IMR-90 (cell line): ENCODE measurements around the gene DENND1A. TPM values are rescaled to one million over a fixed set of nuclear protein-coding genes. Genes with fewer than 3 reads are reported as not detected.
"Not testable (repeated sequence)": the region's sequence is repeated elsewhere in the genome, so short reads cannot be mapped to it uniquely, and the experiment has no call there.

Experiments
- ATAC-seq: fragments of 200-7000 bp; cut with Tn5 transposase; 2 replicates; pipeline ENCODE4 v1.9.1; 2020; ENCODE audit warnings: low read depth, mild to moderate bottlenecking, moderate library complexity
- BruUV-seq: library from RNA; stranded (reverse); fragments of 400-500 nt; replicated peaks from 2 replicates; lab custom pipeline; 2021; lab: Mats Ljungman, UMichigan
- CTCF ChIA-PET: fragments of 300-600 bp; formaldehyde crosslinking; extraction: SDS; loops from one replicate; lab custom pipeline; 2021; ENCODE audit warnings: antibody characterized with exemption; lab: Yijun Ruan, JAX
- POLR2A ChIA-PET: fragments of 300-600 bp; sonication (Branson Sonifier 250); formaldehyde crosslinking; loops from one replicate; lab custom pipeline; 2022; ENCODE audit warnings: antibody characterized with exemption; ENCODE audit not compliant: unreplicated experiment; lab: Charles Lee
- DNase-seq: peaks from one replicate; pipeline ENCODE4 v3.0.0; 2013
- H2AFZ ChIP-seq: replicated peaks from 2 replicates; pipeline ENCODE3; 2013; ENCODE audit warnings: low read length, mild to moderate bottlenecking; ENCODE audit not compliant: poor library complexity
- H2AK5ac ChIP-seq: 2 replicates; pipeline ENCODE4 v1.6.1; 2013; ENCODE audit warnings: low read depth, low read length, inconsistent platforms
- H2AK9ac ChIP-seq: replicated peaks from 2 replicates; pipeline ENCODE3; 2013; ENCODE audit warnings: mild to moderate bottlenecking, low read depth, low read length, moderate library complexity; ENCODE audit not compliant: poor library complexity
- H2BK120ac ChIP-seq: 2 replicates; pipeline ENCODE4 v1.6.1; 2013; ENCODE audit warnings: low read depth, low read length, inconsistent platforms
- H2BK15ac ChIP-seq: 3 replicates; pipeline ENCODE4 v1.6.1; 2013; ENCODE audit warnings: low read depth, low read length, inconsistent platforms
- H2BK20ac ChIP-seq: 2 replicates; pipeline ENCODE4 v1.6.1; 2013; ENCODE audit warnings: low read depth, mild to moderate bottlenecking, inconsistent platforms, low read length, moderate library complexity
- H2BK5ac ChIP-seq: 2 replicates; pipeline ENCODE4 v1.6.1; 2013; ENCODE audit warnings: mild to moderate bottlenecking, low read depth, low read length, inconsistent platforms; ENCODE audit not compliant: poor library complexity, severe bottlenecking
- H3K14ac ChIP-seq: replicated peaks from 2 replicates; pipeline ENCODE4 v1.6.1; 2013; ENCODE audit warnings: low read depth, low read length, inconsistent platforms
- H3K18ac ChIP-seq: 2 replicates; pipeline ENCODE4 v1.6.1; 2013; ENCODE audit warnings: low read depth, low read length, control low read depth
- H3K23ac ChIP-seq: 2 replicates; pipeline ENCODE4 v1.6.1; 2013; ENCODE audit warnings: low read depth, low read length, inconsistent platforms
- H3K27ac ChIP-seq: 2 replicates; pipeline ENCODE4 v1.5.1; 2013; ENCODE audit warnings: mild to moderate bottlenecking, control low read depth, low read length; ENCODE audit not compliant: insufficient read depth
- H3K27me3 ChIP-seq: 2 replicates; pipeline ENCODE4 v1.6.1; 2013; ENCODE audit warnings: low read length; ENCODE audit not compliant: control insufficient read depth, insufficient read depth
- H3K36me3 ChIP-seq: 2 replicates; pipeline ENCODE4 v1.6.1; 2013; ENCODE audit warnings: low read length, mixed read lengths; ENCODE audit not compliant: control insufficient read depth, insufficient read depth
- H3K4ac ChIP-seq: 2 replicates; pipeline ENCODE4 v1.6.1; 2013; ENCODE audit warnings: low read depth, low read length, inconsistent platforms
- H3K4me1 ChIP-seq: 2 replicates; pipeline ENCODE4 v1.6.1; 2013; ENCODE audit warnings: low read length, mixed read lengths; ENCODE audit not compliant: control insufficient read depth, insufficient read depth
- H3K4me2 ChIP-seq: 2 replicates; pipeline ENCODE4 v1.6.1; 2013; ENCODE audit warnings: low read depth, mild to moderate bottlenecking, control low read depth, low read length, moderate library complexity
- H3K4me3 ChIP-seq: 2 replicates; pipeline ENCODE4 v1.5.1; 2013; ENCODE audit warnings: low read depth, mild to moderate bottlenecking, control low read depth, low read length, moderate library complexity; ENCODE audit not compliant: insufficient read depth
- H3K56ac ChIP-seq: 2 replicates; pipeline ENCODE4 v1.6.1; 2013; ENCODE audit warnings: low read length, inconsistent platforms; ENCODE audit not compliant: insufficient read depth; ENCODE audit errors: extremely low read depth
- H3K79me1 ChIP-seq, 2 experiments: 2 replicates each; pipeline ENCODE4 v1.6.1; 2013; ENCODE audit warnings: low read length in 2 of 2, inconsistent platforms in 1 of 2, low read depth in 1 of 2
- H3K9ac ChIP-seq: 2 replicates; pipeline ENCODE4 v1.6.1; 2013; ENCODE audit warnings: low read depth, low read length, control low read depth
- H3K9me1 ChIP-seq: 2 replicates; pipeline ENCODE4 v1.6.1; 2013; ENCODE audit warnings: low read length, inconsistent platforms; ENCODE audit not compliant: insufficient read depth
- H3K9me3 ChIP-seq: 2 replicates; pipeline ENCODE4 v1.6.1; 2013; ENCODE audit warnings: low read length; ENCODE audit not compliant: control insufficient read depth, insufficient read depth
- H4K20me1 ChIP-seq: 2 replicates; pipeline ENCODE4 v1.6.1; 2013; ENCODE audit warnings: low read length, inconsistent platforms; ENCODE audit not compliant: insufficient read depth
- H4K5ac ChIP-seq: 2 replicates; pipeline ENCODE4 v1.6.1; 2013; ENCODE audit warnings: mild to moderate bottlenecking, low read depth, low read length, control low read depth
- H4K8ac ChIP-seq, 2 experiments: 2 replicates each; pipeline ENCODE4 v1.6.1; 2013; ENCODE audit warnings: low read depth in 2 of 2, low read length in 2 of 2, control low read depth in 1 of 2, inconsistent platforms in 1 of 2
- H4K91ac ChIP-seq: 2 replicates; pipeline ENCODE4 v1.6.1; 2013; ENCODE audit warnings: low read depth, low read length, inconsistent platforms; ENCODE audit not compliant: insufficient read depth
- CHD1 ChIP-seq: IDR thresholded peaks from 2 replicates; pipeline ENCODE4 v1.6.1; 2012; ENCODE audit warnings: low read depth, low read length, improper control_type of control experiment
- WGBS, 2 experiments: methylation state at CpG; one replicate each; pipeline versions ENCODE4 v1.1.5 to v1.1.7; 2013; ENCODE audit warnings: missing lambda C conversion rate in 2 of 2; ENCODE audit not compliant: insufficient read length in 1 of 2; ENCODE audit errors: extremely low coverage in 2 of 2; 5-methylcytosine and 5-hydroxymethylcytosine counted together
- dilution Hi-C: fragments of 300-500 bp; cut with HindIII; formaldehyde crosslinking; loops from one replicate; pipeline ENCODE4 v1.14.3; 2018; ENCODE audit warnings: low sequenced_read_pairs; ENCODE audit not compliant: unreplicated experiment
- in situ Hi-C: fragments of 300-500 bp; cut with MboI; formaldehyde crosslinking; loops from 3 replicates; pipeline ENCODE4 v1.14.3; 2019; ENCODE audit warnings: low sequenced_read_pairs, inconsistent platforms, mixed read lengths
- intact Hi-C: fragments of 100-400 bp; cut with micrococcal nuclease; formaldehyde crosslinking; loops from 2 replicates; pipeline ENCODE4 v1.10.0; 2022
- polyA plus RNA-seq, 3 experiments: library from polyadenylated mRNA; depleted of rRNA; stranded (reverse); fragments of >200 nt; gene quantifications; 2 replicates each; pipeline ENCODE4 v1.2.3, GENCODE V29; 2012; ENCODE audit warnings: low replicate concordance in 1 of 3
- total RNA-seq: library from RNA; depleted of rRNA; stranded (reverse); fragments of >200 nt; gene quantifications from 2 replicates; pipeline ENCODE4 v1.2.3, GENCODE V29; 2012

DENND1A gene
- total and polyA plus RNA-seq, 2 of the 4 experiments (the other 2 are of a cell fraction) = 21.4 to 27.6 TPM

- no peak overlapping the region for H3K4ac ChIP-seq
- H3K79me1 ChIP-seq = no peaks in the 10 kb centered on the region
- no peak overlapping the region for H3K4me2 ChIP-seq
- H4K91ac ChIP-seq = no peak overlapping the region
- no peak overlapping the region for H2BK20ac ChIP-seq
- no peak for TF ChIP-seq CHD1
- no peak overlapping the region for H3K14ac ChIP-seq
- in situ Hi-C loops (no loop called here), dilution Hi-C loops (no loop called here), intact Hi-C loops (no loop called here)
- ChIA-PET CTCF (interaction anchor here (0.6 kb wide), 1 partner anchor 491 kb away, joined by 4 read pairs; no protein-coding TSS in a partner anchor), POLR2A (no interaction called here)
- no peak overlapping the region for H3K4me3 ChIP-seq
- no peak overlapping the region for H2AK9ac ChIP-seq
- WGBS, 2 experiments = 79% methylated on average over 4 of the region's 5 CpGs; no CpG with 5 or more reads in 1 of the 2 experiments
- H3K27ac ChIP-seq = no peak overlapping the region
- BruUV-seq = no TSS peak
- DNase-seq (no peak), ATAC-seq (no peak)
- H3K56ac ChIP-seq = no peak overlapping the region
- no peak overlapping the region for H2BK15ac ChIP-seq
- H3K9me3 ChIP-seq = no peaks in the 10 kb centered on the region
- no peak overlapping the region for H4K5ac ChIP-seq
- H3K4me1 ChIP-seq = no peaks in the 10 kb centered on the region; the same call in 1 of the 2 replicates
- H2AFZ ChIP-seq = no peak overlapping the region
- H3K36me3 ChIP-seq = no peaks in the 10 kb centered on the region
- H3K9ac ChIP-seq = no peak overlapping the region
- H2BK5ac ChIP-seq = no peak overlapping the region
- no peak overlapping the region for H4K8ac ChIP-seq
- H3K27me3 ChIP-seq = peaks cover 18% of the 10 kb centered on the region
- no peak overlapping the region for H2BK120ac ChIP-seq
- no peaks in the 10 kb centered on the region for H3K9me1 ChIP-seq
- no peak overlapping the region for H3K18ac ChIP-seq
- no peak overlapping the region for H2AK5ac ChIP-seq
- no peak overlapping the region for H3K23ac ChIP-seq
- H4K20me1 ChIP-seq = no peaks in the 10 kb centered on the region
These were observed 8.5 kb upstream of the DENND1A start for GRCh38 chr9:123938401-123938800.

- H2AFZ ChIP-seq, H3K9me1 ChIP-seq, H3K9me3 ChIP-seq, BruUV-seq, H3K56ac ChIP-seq, ATAC-seq, H3K27ac ChIP-seq, H3K9ac ChIP-seq, in situ Hi-C loops, H3K14ac ChIP-seq, H2AK9ac ChIP-seq, CTCF ChIA-PET, H3K4me1 ChIP-seq, dilution Hi-C loops, POLR2A ChIA-PET, H2BK5ac ChIP-seq, H4K20me1 ChIP-seq, H4K8ac ChIP-seq, H3K4me3 ChIP-seq, H4K5ac ChIP-seq, DNase-seq, H4K91ac ChIP-seq, H2BK20ac ChIP-seq, H2BK120ac ChIP-seq, H3K36me3 ChIP-seq, H2AK5ac ChIP-seq, H3K4ac ChIP-seq, intact Hi-C loops, H3K79me1 ChIP-seq, H3K23ac ChIP-seq, H3K18ac ChIP-seq, H3K4me2 ChIP-seq, H2BK15ac ChIP-seq: not testable (repeated sequence)
- H3K27me3 ChIP-seq = peaks cover 14% of the 10 kb centered on the region
- no CpG with 5 or more reads among the region's 3 CpGs for WGBS, 2 experiments
These were observed 6.6 kb upstream of the DENND1A start for GRCh38 chr9:123936575-123936974.
